HG03039 (cell line): ENCODE data around the gene TLR2.

Experiments used
- ATAC-seq: cut with Tn5 transposase; IDR thresholded peaks from one replicate; pipeline ENCODE4 v1.9.1; 2021; ENCODE audit warnings: mild to moderate bottlenecking, moderate library complexity; ENCODE audit not compliant: unreplicated experiment

TLR2 gene

GRCh38 chr4:153729895-153730294 is 45.8 kb downstream of the TLR2 start:
- no peak for ATAC-seq

- ATAC-seq = no peak
Measured at GRCh38 chr4:153731239-153731638, 47.2 kb downstream of the TLR2 start.

- peak; percentile 62 for ATAC-seq
Measured at GRCh38 chr4:153733751-153734448, 49.8 kb downstream of the TLR2 start.

GRCh38 chr4:153735906-153736461 is 51.9 kb downstream of the TLR2 start:
- ATAC-seq = no peak

- ATAC-seq = no peak
Measured at GRCh38 chr4:153741541-153741940, 57.5 kb downstream of the TLR2 start.

- ATAC-seq = no peak
Measured at GRCh38 chr4:153745651-153746050, 61.6 kb downstream of the TLR2 start.

GRCh38 chr4:153747406-153747955 is 63.4 kb downstream of the TLR2 start:
- no peak for ATAC-seq

- no peak for ATAC-seq
Measured at GRCh38 chr4:153748378-153748777, 64.3 kb downstream of the TLR2 start.

GRCh38 chr4:153750197-153750817 is 66.2 kb downstream of the TLR2 start:
- peak; percentile 85 for ATAC-seq

GRCh38 chr4:153755186-153755585 is 71.1 kb downstream of the TLR2 start:
- no peak for ATAC-seq
